Measurements from ENCODE around the gene MORC3.
"Not testable (repeated sequence)": the region's sequence is repeated elsewhere in the genome, so short reads cannot be mapped to it uniquely, and the experiment has no call there.

- TF ChIP-seq CTCF (IDR thresholded peaks at IDR 0.05; ENCODE audit: low read depth, low read length); POLR2A (IDR thresholded peaks at IDR 0.05; ENCODE audit: extremely low read depth, insufficient read length): not testable (repeated sequence)
- TF ChIP-seq, protein P1, sequence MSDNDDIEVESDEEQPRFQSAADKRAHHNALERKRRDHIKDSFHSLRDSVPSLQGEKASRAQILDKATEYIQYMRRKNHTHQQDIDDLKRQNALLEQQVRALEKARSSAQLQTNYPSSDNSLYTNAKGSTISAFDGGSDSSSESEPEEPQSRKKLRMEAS (IDR thresholded peaks at IDR 0.05; ENCODE audit: low read depth, low read length): not testable (repeated sequence)
Measured at GRCh38 chr21:36319406-36319766, 611 bp upstream of the MORC3 start.
